Trophoblast cell (in vitro differentiated cells and primary cell): Measurements from ENCODE around the gene PHGDH.
A peak's percentile ranks its signal among the peaks of the same experiment; 100 is the strongest.

Experiments used
- DNase-seq, 2 donors: peaks; one replicate each; pipeline ENCODE4 v3.0.0-alpha.2; 2016
- H2AFZ ChIP-seq: 2 replicates; pipeline ENCODE4 v1.6.1; 2013; ENCODE audit warnings: low read length, moderate library complexity, mild to moderate bottlenecking; ENCODE audit not compliant: insufficient read depth, poor library complexity
- H2AK5ac ChIP-seq: 2 replicates; pipeline ENCODE4 v1.6.1; 2013; ENCODE audit warnings: mild to moderate bottlenecking, low read length
- H2BK120ac ChIP-seq: 2 replicates; pipeline ENCODE4 v1.6.1; 2013; ENCODE audit warnings: low read length, mild to moderate bottlenecking, moderate library complexity; ENCODE audit not compliant: insufficient read depth, poor library complexity
- H2BK12ac ChIP-seq: 2 replicates; pipeline ENCODE4 v1.6.1; 2013; ENCODE audit warnings: mild to moderate bottlenecking, low read length, moderate library complexity
- H2BK5ac ChIP-seq: 2 replicates; pipeline ENCODE4 v1.6.1; 2013; ENCODE audit warnings: low read length, low read depth, moderate library complexity, mild to moderate bottlenecking; ENCODE audit not compliant: poor library complexity
- H3K14ac ChIP-seq: 2 replicates; pipeline ENCODE4 v1.6.1; 2013; ENCODE audit warnings: mild to moderate bottlenecking, low read length
- H3K18ac ChIP-seq: 2 replicates; pipeline ENCODE4 v1.6.1; 2013; ENCODE audit warnings: mild to moderate bottlenecking, low read length
- H3K23ac ChIP-seq: 2 replicates; pipeline ENCODE4 v1.6.1; 2013; ENCODE audit warnings: low read length
- H3K27ac ChIP-seq: 2 replicates; pipeline ENCODE4 v1.5.1; 2013; ENCODE audit warnings: low read depth, mild to moderate bottlenecking, inconsistent platforms, low read length, moderate library complexity
- H3K27me3 ChIP-seq: 2 replicates; pipeline ENCODE4 v1.6.1; 2013; ENCODE audit warnings: inconsistent platforms, mild to moderate bottlenecking, low read length, moderate library complexity; ENCODE audit not compliant: insufficient read depth
- H3K36me3 ChIP-seq, 2 experiments: 1 replicate in 1 of 2; 2 replicates in 1 of 2; pipeline ENCODE4 v1.6.1; 2013; ENCODE audit warnings: low read length in 2 of 2, mild to moderate bottlenecking in 2 of 2, moderate library complexity in 1 of 2; ENCODE audit not compliant: insufficient read depth in 2 of 2, control insufficient read depth in 1 of 2
- H3K4ac ChIP-seq: 2 replicates; pipeline ENCODE4 v1.6.1; 2013; ENCODE audit warnings: low read depth, mild to moderate bottlenecking, low read length, moderate library complexity
- H3K4me1 ChIP-seq, 2 experiments: 1 replicate in 1 of 2; 2 replicates in 1 of 2; pipeline ENCODE4 v1.6.1; 2013; ENCODE audit warnings: low read length in 2 of 2, mild to moderate bottlenecking in 2 of 2, moderate library complexity in 1 of 2; ENCODE audit not compliant: insufficient read depth in 2 of 2, control insufficient read depth in 1 of 2
- H3K4me2 ChIP-seq: 2 replicates; pipeline ENCODE4 v1.6.1; 2013; ENCODE audit warnings: inconsistent platforms, mild to moderate bottlenecking, low read length, moderate library complexity
- H3K4me3 ChIP-seq: 2 replicates; pipeline ENCODE4 v1.5.1; 2013; ENCODE audit warnings: mild to moderate bottlenecking, low read depth, low read length, inconsistent platforms
- H3K79me1 ChIP-seq: one replicate; pipeline ENCODE4 v1.6.1; 2013; ENCODE audit warnings: low read length
- H3K79me2 ChIP-seq: 2 replicates; pipeline ENCODE4 v1.6.1; 2013; ENCODE audit warnings: low read length, mild to moderate bottlenecking; ENCODE audit not compliant: control insufficient read depth, insufficient read depth, poor library complexity
- H3K9ac ChIP-seq: 2 replicates; pipeline ENCODE4 v1.6.1; 2013; ENCODE audit warnings: mild to moderate bottlenecking, low read length
- H3K9me3 ChIP-seq: 2 replicates; pipeline ENCODE4 v1.6.1; 2013; ENCODE audit warnings: low read depth, mild to moderate bottlenecking, control low read depth, inconsistent platforms, low read length; ENCODE audit not compliant: insufficient read depth
- H4K12ac ChIP-seq: 2 replicates; pipeline ENCODE4 v1.6.1; 2013; ENCODE audit warnings: low read depth, mild to moderate bottlenecking, low read length, moderate library complexity
- H4K8ac ChIP-seq: 2 replicates; pipeline ENCODE4 v1.6.1; 2013; ENCODE audit warnings: low read depth, mild to moderate bottlenecking, low read length, moderate library complexity
- H4K91ac ChIP-seq: one replicate; pipeline ENCODE4 v1.6.1; 2013; ENCODE audit warnings: low read depth, mild to moderate bottlenecking, low read length, moderate library complexity
- WGBS: extraction: QIAGEN DNeasy Blood & Tissue Kit; methylation state at CpG from one replicate; pipeline ENCODE4 v1.1.7; 2013; ENCODE audit warnings: missing lambda C conversion rate; ENCODE audit not compliant: insufficient read length, insufficient coverage; ENCODE audit errors: extremely low coverage; 5-methylcytosine and 5-hydroxymethylcytosine counted together

The PHGDH gene

DNA sequence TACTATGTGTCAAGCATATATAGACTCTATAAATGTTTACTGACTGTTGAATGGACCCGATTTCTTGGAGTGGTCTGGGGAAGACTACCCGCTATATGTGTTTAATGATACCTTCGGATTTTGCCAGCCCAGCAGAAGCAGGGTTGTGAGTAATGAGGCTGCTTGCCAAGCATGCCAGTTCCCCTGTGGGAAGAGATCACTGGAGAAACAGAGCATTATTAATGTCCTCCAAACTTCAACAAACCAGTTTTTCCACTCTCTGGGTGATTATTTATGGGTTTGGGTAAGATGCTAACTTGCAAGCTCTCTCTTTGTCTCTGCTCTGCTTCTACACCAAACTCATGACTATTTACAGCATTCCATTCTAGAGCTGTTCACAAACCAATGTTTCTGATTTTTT is 25.1 kb upstream of the PHGDH start:
- Histone ChIP-seq H3K4ac (no peak overlapping the region), H3K27ac (no peak overlapping the region), H4K91ac (no peak overlapping the region), H3K79me1 (no peaks in the 10 kb centered on the region), H4K12ac (no peak overlapping the region), H3K18ac (no peak overlapping the region), H3K14ac (no peak overlapping the region), H3K36me3 (no peaks in the 10 kb centered on the region), H2AK5ac (no peak overlapping the region), H2BK5ac (no peak overlapping the region), H3K4me2 (no peak overlapping the region), H3K79me2 (no peaks in the 10 kb centered on the region), H2AFZ (no peak overlapping the region), H3K23ac (no peak overlapping the region), H3K4me1 (peaks cover 0 to 3% of the 10 kb centered on the region in 2 experiments), H4K8ac (no peak overlapping the region), H2BK12ac (no peak overlapping the region), H3K27me3 (no peaks in the 10 kb centered on the region), H3K4me3 (no peak overlapping the region), H2BK120ac (no peak overlapping the region), H3K9me3 (no peaks in the 10 kb centered on the region), H3K9ac (no peak overlapping the region)
- WGBS = no CpG with 5 or more reads among the region's 3 CpGs
- peak in 1 of 2 donors; percentile 73 for DNase-seq

DNA sequence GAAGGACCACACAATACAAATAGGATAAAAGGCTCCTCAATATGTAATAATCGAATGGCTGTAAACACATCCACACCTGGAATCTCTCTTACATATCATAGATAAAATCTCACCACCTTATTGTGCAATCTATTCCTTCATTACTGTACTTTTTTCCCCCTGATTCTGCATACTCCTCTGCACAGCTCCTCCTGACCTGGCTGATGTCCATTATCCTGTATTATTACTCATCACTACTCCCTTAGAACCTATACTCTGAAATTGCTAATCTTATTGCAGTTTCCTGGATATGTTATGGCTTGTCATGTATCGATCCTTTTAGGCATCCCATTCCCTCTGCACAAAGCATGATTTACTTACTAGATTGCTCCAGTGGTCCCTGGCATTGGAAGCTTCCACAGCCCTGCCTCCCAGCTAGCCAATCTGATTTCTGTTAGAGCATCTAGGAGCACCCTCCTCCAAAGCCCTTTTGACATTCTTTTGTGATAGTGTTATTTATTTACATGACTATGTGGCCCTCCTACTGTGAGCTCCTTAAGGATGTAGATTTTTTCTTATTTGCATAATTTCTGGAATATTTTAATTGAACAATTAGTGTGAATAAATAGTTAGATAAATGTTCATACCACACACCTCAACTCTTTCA is 24.2 kb upstream of the PHGDH start:
- Histone ChIP-seq H3K79me1 (no peaks in the 10 kb centered on the region), H2AFZ (no peak overlapping the region), H4K8ac (no peak overlapping the region), H2BK120ac (no peak overlapping the region), H3K9ac (no peak overlapping the region), H3K14ac (no peak overlapping the region), H4K91ac (no peak overlapping the region), H3K23ac (no peak overlapping the region), H3K36me3 (no peaks in the 10 kb centered on the region), H3K4me1 (peaks cover 0 to 3% of the 10 kb centered on the region in 2 experiments), H3K4me3 (no peak overlapping the region), H3K27ac (peak overlapping the region; percentile 67), H3K4ac (no peak overlapping the region), H4K12ac (no peak overlapping the region), H2BK12ac (no peak overlapping the region), H3K4me2 (no peak overlapping the region), H3K9me3 (no peaks in the 10 kb centered on the region), H3K18ac (no peak overlapping the region), H2AK5ac (no peak overlapping the region), H3K79me2 (no peaks in the 10 kb centered on the region), H3K27me3 (no peaks in the 10 kb centered on the region), H2BK5ac (no peak overlapping the region)
- no CpG with 5 or more reads among the region's 2 CpGs for WGBS
- DNase-seq = peak in 1 of 2 donors; percentile 52

DNA sequence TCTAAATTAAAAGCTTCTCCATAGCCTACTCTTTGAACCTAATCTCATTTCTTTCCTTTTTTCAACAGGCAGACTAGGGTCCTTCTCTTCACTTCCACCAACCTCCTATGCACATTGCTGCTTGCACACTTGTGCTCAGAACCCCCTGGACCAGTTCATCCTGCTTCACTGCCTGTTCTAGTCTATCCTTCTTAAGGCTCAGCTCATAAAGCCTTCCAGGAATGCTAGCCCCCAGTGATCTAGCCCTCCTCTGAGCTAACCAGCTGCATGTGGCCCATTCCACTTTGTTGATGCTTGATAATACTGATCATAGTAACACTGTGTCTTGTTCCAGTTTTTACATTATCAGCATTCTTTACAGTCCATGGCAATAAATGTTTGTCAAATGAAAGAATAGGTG is 22.9 kb upstream of the PHGDH start:
- Histone ChIP-seq H3K79me1 (no peaks in the 10 kb centered on the region), H3K4me3 (no peak overlapping the region), H3K14ac (no peak overlapping the region), H3K4me2 (no peak overlapping the region), H2BK5ac (no peak overlapping the region), H3K4me1 (peaks cover 0 to 3% of the 10 kb centered on the region in 2 experiments), H4K91ac (no peak overlapping the region), H3K27ac (no peak overlapping the region), H3K36me3 (no peaks in the 10 kb centered on the region), H2BK12ac (no peak overlapping the region), H3K4ac (no peak overlapping the region), H3K79me2 (no peaks in the 10 kb centered on the region), H3K9me3 (no peaks in the 10 kb centered on the region), H4K8ac (no peak overlapping the region), H4K12ac (no peak overlapping the region), H2AFZ (no peak overlapping the region), H3K18ac (no peak overlapping the region), H2AK5ac (no peak overlapping the region), H3K23ac (no peak overlapping the region), H3K9ac (no peak overlapping the region), H3K27me3 (no peaks in the 10 kb centered on the region), H2BK120ac (no peak overlapping the region)
- DNase-seq = peak; percentile 77 to 88

- H2AK5ac ChIP-seq = no peak overlapping the region
- H3K4me1 ChIP-seq = peaks cover 0 to 3% of the 10 kb centered on the region in 2 experiments
- DNase-seq = peak in 1 of 2 donors; percentile 54
- H3K23ac ChIP-seq = no peak overlapping the region
- no peak overlapping the region for H2BK120ac ChIP-seq
- no peak overlapping the region for H3K4me3 ChIP-seq
- H2BK12ac ChIP-seq = no peak overlapping the region
- no peaks in the 10 kb centered on the region for H3K79me1 ChIP-seq
- H4K91ac ChIP-seq = no peak overlapping the region
- H4K8ac ChIP-seq = no peak overlapping the region
- no peaks in the 10 kb centered on the region for H3K79me2 ChIP-seq
- no peak overlapping the region for H3K4me2 ChIP-seq
- H2BK5ac ChIP-seq = no peak overlapping the region
- H3K27ac ChIP-seq = no peak overlapping the region
- H3K4ac ChIP-seq = no peak overlapping the region
- no peaks in the 10 kb centered on the region for H3K9me3 ChIP-seq
- H3K18ac ChIP-seq = no peak overlapping the region
- no peak overlapping the region for H3K14ac ChIP-seq
- H3K36me3 ChIP-seq = no peaks in the 10 kb centered on the region
- no peaks in the 10 kb centered on the region for H3K27me3 ChIP-seq
- no peak overlapping the region for H4K12ac ChIP-seq
- no peak overlapping the region for H3K9ac ChIP-seq
- no peak overlapping the region for H2AFZ ChIP-seq
These were observed 22.2 kb upstream of the PHGDH start for GRCh38 chr1:119689511-119689910.
